T-helper 2 cell treated with Interferon-gamma antibody and Interleukin-4, amounts not matched to agents 5 μg/mL and 100 μg/mL, for 36 hours (primary cell): ENCODE data around the gene SLC22A31.
"Not testable (repeated sequence)": the region's sequence is repeated elsewhere in the genome, so short reads cannot be mapped to it uniquely, and the experiment has no call there.

Experiments
- DNase-seq: peaks from one replicate; pipeline ENCODE4 v3.0.0; 2021; ENCODE audit warnings: low spot score
- H3K27ac Mint-ChIP-seq: one replicate; pipeline ENCODE4 v1.8.0; 2021; ENCODE audit warnings: mild to moderate bottlenecking, mixed read lengths
- H3K27me3 Mint-ChIP-seq: one replicate; pipeline ENCODE4 v1.8.0; 2021; ENCODE audit warnings: low read depth, mixed read lengths
- H3K36me3 Mint-ChIP-seq: one replicate; pipeline ENCODE4 v1.8.0; 2021; ENCODE audit warnings: low read depth, mixed read lengths
- H3K4me1 Mint-ChIP-seq: one replicate; pipeline ENCODE4 v1.8.0; 2021; ENCODE audit warnings: low read depth, mixed read lengths
- H3K4me3 Mint-ChIP-seq: one replicate; pipeline ENCODE4 v1.8.0; 2022; ENCODE audit warnings: mild to moderate bottlenecking, moderate library complexity, mixed read lengths
- H3K9me3 Mint-ChIP-seq: one replicate; pipeline ENCODE4 v1.8.0; 2021; ENCODE audit warnings: mixed read lengths

The SLC22A31 gene

DNA sequence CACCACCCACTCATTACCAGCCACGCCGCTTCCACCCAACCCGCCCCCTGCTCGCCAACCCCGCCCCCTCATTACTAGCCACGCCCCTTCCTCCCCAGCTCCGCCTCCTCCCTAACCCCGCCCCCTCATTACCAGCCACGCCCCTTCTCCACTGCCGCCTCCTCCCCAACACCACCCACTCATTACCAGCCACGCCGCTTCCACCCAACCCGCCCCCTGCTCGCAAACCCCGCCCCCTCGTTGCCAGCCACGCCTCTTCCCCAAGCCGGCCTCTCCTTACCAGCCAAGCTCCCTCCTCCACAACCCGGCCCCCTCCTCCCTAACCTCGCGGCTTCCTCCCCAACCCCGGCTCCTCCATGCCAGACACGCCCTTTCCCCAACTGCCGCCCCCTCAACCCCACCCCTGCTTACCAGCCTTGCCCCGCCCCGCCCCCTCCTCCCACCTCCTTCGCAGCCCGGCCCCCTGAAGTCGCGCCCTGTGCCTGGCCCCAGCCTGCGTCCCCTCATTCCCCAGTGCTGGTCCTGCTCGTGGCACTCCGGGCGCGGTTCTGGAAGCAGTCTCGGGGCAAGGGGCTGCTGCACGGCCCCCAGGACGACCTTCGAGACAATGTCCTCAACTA lies 7.3 kb downstream of the SLC22A31 start:
- peak; percentile 51 for DNase-seq
- H3K27me3 Mint-ChIP-seq, result no peaks in the 10 kb centered on the region
- H3K4me1 Mint-ChIP-seq, result no peaks in the 10 kb centered on the region
- H3K9me3 Mint-ChIP-seq, result no peaks in the 10 kb centered on the region
- H3K4me3 Mint-ChIP-seq, result no peak overlapping the region
- H3K36me3 Mint-ChIP-seq, result no peaks in the 10 kb centered on the region
- H3K27ac Mint-ChIP-seq, result no peak overlapping the region

DNA sequence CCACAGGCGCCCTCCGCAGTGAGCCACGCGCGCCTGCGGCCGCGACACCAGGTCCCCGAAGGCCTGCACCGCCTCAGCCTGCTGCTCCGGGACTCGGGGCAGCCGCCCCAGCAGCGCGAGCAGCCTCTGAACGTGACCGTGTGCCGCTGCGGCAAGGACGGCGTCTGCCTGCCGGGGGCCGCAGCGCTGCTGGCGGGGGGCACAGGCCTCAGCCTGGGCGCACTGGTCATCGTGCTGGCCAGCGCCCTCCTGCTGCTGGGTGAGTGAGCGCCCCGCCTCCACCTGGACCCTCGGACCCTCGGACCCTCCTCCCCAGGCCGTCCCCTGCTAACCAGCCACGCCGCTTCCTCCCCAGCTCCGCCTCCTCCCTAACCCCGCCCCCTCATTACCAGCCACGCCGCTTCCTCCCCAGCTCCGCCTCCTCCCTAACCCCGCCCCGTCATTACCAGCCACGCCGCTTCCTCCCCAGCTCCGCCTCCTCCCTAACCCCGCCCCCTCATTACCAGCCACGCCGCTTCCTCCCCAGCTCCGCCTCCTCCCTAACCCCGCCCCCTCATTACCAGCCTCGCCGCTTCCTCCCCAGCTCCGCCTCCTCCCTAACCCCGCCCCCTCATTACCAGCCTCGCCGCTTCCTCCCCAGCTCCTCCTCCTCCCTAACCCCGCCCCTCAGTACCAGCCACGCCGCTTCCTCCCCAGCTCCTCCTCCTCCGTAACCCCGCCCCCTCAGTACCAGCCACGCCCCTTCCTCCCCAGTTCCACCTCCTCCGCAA lies 8.0 kb downstream of the SLC22A31 start:
- H3K27me3 Mint-ChIP-seq, H3K4me3 Mint-ChIP-seq, H3K4me1 Mint-ChIP-seq, H3K9me3 Mint-ChIP-seq, H3K36me3 Mint-ChIP-seq, H3K27ac Mint-ChIP-seq: not testable (repeated sequence)
- DNase-seq, result peak; percentile 63

GRCh38 chr16:89191901-89192185 lies 8.5 kb downstream of the SLC22A31 start:
- H3K27me3 Mint-ChIP-seq, result no peaks in the 10 kb centered on the region
- no peak overlapping the region for H3K4me3 Mint-ChIP-seq
- H3K36me3 Mint-ChIP-seq, result no peaks in the 10 kb centered on the region
- H3K27ac Mint-ChIP-seq, result no peak overlapping the region
- H3K9me3 Mint-ChIP-seq, result no peaks in the 10 kb centered on the region
- no peak for DNase-seq
- no peaks in the 10 kb centered on the region for H3K4me1 Mint-ChIP-seq

- no peaks in the 10 kb centered on the region for H3K9me3 Mint-ChIP-seq
- peak overlapping the region; percentile 40 for H3K4me3 Mint-ChIP-seq
- no peak for DNase-seq
- H3K27ac Mint-ChIP-seq, result no peak overlapping the region
- no peaks in the 10 kb centered on the region for H3K4me1 Mint-ChIP-seq
- H3K36me3 Mint-ChIP-seq, result no peaks in the 10 kb centered on the region
- H3K27me3 Mint-ChIP-seq, result no peaks in the 10 kb centered on the region
Measured at GRCh38 chr16:89191033-89191900, 9.1 kb downstream of the SLC22A31 start.

GRCh38 chr16:89190150-89190958 lies 10.0 kb downstream of the SLC22A31 start:
- no peak for DNase-seq
- Mint-ChIP-seq H3K4me1 (no peaks in the 10 kb centered on the region), H3K4me3 (no peak overlapping the region), H3K27me3 (no peaks in the 10 kb centered on the region), H3K9me3 (no peaks in the 10 kb centered on the region), H3K36me3 (no peaks in the 10 kb centered on the region), H3K27ac (no peak overlapping the region)

- Mint-ChIP-seq H3K27me3 (no peaks in the 10 kb centered on the region), H3K9me3 (no peaks in the 10 kb centered on the region), H3K27ac (no peak overlapping the region), H3K4me1 (no peaks in the 10 kb centered on the region), H3K4me3 (no peak overlapping the region), H3K36me3 (no peaks in the 10 kb centered on the region)
- DNase-seq, result no peak
Measured at GRCh38 chr16:89189358-89190025, 10.8 kb downstream of the SLC22A31 start.

DNA sequence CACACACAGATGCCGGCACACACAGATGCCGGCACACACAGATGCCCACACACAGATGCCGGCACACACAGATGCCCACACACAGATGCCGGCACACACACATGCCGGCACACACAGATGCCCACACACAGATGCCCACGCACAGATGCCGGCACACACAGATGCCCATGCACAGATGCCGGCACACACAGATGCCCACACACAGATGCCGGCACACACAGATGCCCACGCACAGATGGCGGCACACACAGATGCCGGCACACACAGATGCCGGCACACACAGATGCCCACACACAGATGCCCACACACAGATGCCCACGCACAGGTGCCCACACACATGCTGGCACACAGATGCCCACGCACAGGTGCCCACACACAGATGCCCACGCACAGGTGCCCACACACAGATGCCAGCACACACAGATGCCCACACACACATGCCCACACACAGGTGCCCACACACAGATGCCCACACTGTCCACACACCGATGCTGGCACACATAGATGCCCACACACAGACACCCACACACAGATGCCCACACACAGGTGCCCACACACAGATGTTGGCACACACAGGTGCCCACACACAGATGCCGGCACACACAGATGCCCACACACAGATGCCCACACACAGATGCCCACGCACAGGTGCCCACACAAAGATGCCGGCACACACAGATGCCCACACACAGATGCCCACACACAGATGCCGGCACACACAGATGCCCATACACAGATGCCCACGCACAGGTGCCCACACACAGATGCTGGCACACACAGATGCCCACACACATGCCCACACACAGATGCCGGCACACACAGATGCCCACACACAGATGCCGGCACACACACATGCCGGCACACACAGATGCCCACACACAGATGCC lies 11.6 kb downstream of the SLC22A31 start:
- H3K27ac Mint-ChIP-seq, H3K4me3 Mint-ChIP-seq, H3K27me3 Mint-ChIP-seq, H3K36me3 Mint-ChIP-seq, H3K9me3 Mint-ChIP-seq, DNase-seq, H3K4me1 Mint-ChIP-seq: not testable (repeated sequence)

DNA sequence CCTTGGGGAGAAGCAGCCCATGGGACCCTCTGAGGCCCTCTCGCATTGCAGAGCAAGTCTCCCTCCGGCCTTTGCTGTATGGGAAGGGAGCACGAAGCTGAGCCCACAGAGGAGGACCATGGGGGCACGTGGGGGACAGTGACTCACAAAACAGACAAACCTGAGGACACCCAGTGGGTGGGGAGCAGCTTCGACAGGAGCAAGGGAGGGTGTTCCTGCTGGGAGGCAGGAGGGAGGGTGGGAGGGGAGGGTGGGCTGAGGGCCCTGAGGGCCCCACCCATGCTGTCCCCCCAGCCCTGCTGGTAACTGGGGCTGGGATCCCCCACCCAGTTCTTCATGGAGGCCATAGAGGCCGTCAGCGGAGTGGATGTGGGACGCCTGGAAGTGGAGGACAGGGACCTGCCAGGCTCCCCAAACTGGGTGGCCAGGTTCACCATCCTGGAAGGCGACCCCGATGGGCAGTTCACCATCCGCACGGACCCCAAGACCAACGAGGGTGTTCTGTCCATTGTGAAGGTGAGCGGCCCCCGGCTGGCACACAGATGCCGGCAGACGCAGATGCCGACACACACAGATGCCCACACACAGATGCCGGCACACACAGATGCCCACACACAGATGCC lies 12.5 kb downstream of the SLC22A31 start:
- DNase-seq, result no peak
- H3K36me3 Mint-ChIP-seq, result no peaks in the 10 kb centered on the region
- no peaks in the 10 kb centered on the region for H3K9me3 Mint-ChIP-seq
- H3K4me1 Mint-ChIP-seq, result no peaks in the 10 kb centered on the region
- no peak overlapping the region for H3K4me3 Mint-ChIP-seq
- peak overlapping the region; percentile 74 for H3K27ac Mint-ChIP-seq
- no peaks in the 10 kb centered on the region for H3K27me3 Mint-ChIP-seq

- Mint-ChIP-seq H3K4me3 (no peak overlapping the region), H3K27me3 (no peaks in the 10 kb centered on the region), H3K27ac (peak overlapping the region; percentile 74), H3K4me1 (no peaks in the 10 kb centered on the region), H3K9me3 (no peaks in the 10 kb centered on the region), H3K36me3 (no peaks in the 10 kb centered on the region)
- DNase-seq, result peak; percentile 27
Measured at GRCh38 chr16:89187032-89187769, 13.1 kb downstream of the SLC22A31 start.

DNA sequence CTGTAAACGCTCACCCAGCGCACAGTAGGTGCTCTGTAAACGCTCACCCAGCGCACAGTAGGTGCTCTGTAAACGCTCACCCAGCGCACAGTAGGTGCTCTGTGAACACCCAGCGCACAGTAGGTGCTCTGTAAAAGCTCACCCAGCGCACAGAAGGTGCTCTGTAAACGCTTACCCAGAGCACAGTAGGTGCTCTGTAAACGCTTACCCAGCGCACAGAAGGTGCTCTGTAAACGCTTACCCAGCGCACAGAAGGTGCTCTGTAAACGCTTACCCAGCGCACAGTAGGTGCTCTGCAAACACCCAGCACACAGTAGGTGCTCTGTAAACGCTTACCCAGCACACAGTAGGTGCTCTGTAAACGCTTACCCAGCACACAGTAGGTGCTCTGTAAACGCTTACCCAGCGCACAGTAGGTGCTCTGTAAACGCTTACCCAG lies 13.7 kb downstream of the SLC22A31 start:
- not testable (repeated sequence) for H3K4me3 Mint-ChIP-seq, DNase-seq, H3K27me3 Mint-ChIP-seq, H3K4me1 Mint-ChIP-seq, H3K36me3 Mint-ChIP-seq, H3K27ac Mint-ChIP-seq, H3K9me3 Mint-ChIP-seq

GRCh38 chr16:89185887-89186592 lies 14.3 kb downstream of the SLC22A31 start:
- not testable (repeated sequence) for H3K4me1 Mint-ChIP-seq, H3K4me3 Mint-ChIP-seq, H3K27ac Mint-ChIP-seq, H3K36me3 Mint-ChIP-seq, H3K9me3 Mint-ChIP-seq, H3K27me3 Mint-ChIP-seq, DNase-seq
